Measurements from ENCODE around the gene NTPCR.

DNA sequence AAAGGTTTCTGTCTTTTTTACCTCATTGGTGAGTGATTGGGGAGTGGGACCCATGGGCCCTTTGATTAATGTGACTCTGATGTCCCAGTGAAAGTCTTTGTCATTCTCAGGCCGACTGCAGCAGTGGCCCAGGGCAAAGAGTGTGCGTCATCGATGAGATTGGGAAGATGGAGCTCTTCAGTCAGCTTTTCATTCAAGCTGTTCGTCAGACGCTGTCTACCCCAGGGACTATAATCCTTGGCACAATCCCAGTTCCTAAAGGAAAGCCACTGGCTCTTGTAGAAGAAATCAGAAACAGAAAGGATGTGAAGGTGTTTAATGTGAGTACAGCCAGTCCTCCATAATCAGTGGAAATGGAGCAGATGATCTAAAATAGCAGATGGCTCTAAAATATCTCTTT lies 19.4 kb downstream of the NTPCR start:
- TF ChIP-seq, protein P1, sequence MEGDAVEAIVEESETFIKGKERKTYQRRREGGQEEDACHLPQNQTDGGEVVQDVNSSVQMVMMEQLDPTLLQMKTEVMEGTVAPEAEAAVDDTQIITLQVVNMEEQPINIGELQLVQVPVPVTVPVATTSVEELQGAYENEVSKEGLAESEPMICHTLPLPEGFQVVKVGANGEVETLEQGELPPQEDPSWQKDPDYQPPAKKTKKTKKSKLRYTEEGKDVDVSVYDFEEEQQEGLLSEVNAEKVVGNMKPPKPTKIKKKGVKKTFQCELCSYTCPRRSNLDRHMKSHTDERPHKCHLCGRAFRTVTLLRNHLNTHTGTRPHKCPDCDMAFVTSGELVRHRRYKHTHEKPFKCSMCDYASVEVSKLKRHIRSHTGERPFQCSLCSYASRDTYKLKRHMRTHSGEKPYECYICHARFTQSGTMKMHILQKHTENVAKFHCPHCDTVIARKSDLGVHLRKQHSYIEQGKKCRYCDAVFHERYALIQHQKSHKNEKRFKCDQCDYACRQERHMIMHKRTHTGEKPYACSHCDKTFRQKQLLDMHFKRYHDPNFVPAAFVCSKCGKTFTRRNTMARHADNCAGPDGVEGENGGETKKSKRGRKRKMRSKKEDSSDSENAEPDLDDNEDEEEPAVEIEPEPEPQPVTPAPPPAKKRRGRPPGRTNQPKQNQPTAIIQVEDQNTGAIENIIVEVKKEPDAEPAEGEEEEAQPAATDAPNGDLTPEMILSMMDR (IDR thresholded peaks at IDR 0.05), result no peak
- TF ChIP-seq, protein P2, sequence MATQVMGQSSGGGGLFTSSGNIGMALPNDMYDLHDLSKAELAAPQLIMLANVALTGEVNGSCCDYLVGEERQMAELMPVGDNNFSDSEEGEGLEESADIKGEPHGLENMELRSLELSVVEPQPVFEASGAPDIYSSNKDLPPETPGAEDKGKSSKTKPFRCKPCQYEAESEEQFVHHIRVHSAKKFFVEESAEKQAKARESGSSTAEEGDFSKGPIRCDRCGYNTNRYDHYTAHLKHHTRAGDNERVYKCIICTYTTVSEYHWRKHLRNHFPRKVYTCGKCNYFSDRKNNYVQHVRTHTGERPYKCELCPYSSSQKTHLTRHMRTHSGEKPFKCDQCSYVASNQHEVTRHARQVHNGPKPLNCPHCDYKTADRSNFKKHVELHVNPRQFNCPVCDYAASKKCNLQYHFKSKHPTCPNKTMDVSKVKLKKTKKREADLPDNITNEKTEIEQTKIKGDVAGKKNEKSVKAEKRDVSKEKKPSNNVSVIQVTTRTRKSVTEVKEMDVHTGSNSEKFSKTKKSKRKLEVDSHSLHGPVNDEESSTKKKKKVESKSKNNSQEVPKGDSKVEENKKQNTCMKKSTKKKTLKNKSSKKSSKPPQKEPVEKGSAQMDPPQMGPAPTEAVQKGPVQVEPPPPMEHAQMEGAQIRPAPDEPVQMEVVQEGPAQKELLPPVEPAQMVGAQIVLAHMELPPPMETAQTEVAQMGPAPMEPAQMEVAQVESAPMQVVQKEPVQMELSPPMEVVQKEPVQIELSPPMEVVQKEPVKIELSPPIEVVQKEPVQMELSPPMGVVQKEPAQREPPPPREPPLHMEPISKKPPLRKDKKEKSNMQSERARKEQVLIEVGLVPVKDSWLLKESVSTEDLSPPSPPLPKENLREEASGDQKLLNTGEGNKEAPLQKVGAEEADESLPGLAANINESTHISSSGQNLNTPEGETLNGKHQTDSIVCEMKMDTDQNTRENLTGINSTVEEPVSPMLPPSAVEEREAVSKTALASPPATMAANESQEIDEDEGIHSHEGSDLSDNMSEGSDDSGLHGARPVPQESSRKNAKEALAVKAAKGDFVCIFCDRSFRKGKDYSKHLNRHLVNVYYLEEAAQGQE (IDR thresholded peaks at IDR 0.05; ENCODE audit: insufficient read depth in 1 of 2, low read depth in 2 of 2, low read length in 1 of 2), result no peak

Data from Panc1 (cell line).